Measurements from ENCODE around the gene MIAT. TPM values are rescaled to one million over a fixed set of nuclear protein-coding genes. Genes with fewer than 3 reads are reported as not detected.

Gene MIAT
- total RNA-seq, 2 donors from 2014 or later = 0.50 to 0.80 TPM

GRCh38 chr22:26677217-26677616 is 19.8 kb downstream of the MIAT start:
- 91% methylated on average over 5 of the region's 5 CpGs for WGBS
- TF ChIP-seq CTCF (IDR thresholded peaks at IDR 0.05) (no peak), POLR2A (IDR thresholded peaks at IDR 0.05) (no peak), POLR2AphosphoS5 (IDR thresholded peaks at IDR 0.05) (no peak)
- Histone ChIP-seq H3K36me3 (no peaks in the 10 kb centered on the region), H3K9me3 (no peaks in the 10 kb centered on the region), H3K27me3 (replicated peaks; ENCODE audit: insufficient read depth) (no peaks in the 10 kb centered on the region), H3K4me1 (replicated peaks) (peaks cover 11% of the 10 kb centered on the region), H3K27ac (no peak overlapping the region), H3K4me3 (no peak overlapping the region)
- intact Hi-C loops (cut with DNase I) = loop anchor here (10.0 kb wide), 1 partner anchor 1128 kb away; the partner anchor contains the start of gene MN1
- no peak for DNase-seq (ENCODE audit: low spot score)

- H3K36me3 ChIP-seq = no peaks in the 10 kb centered on the region
- no peaks in the 10 kb centered on the region for H3K9me3 ChIP-seq
- H3K4me3 ChIP-seq = no peak overlapping the region
- H3K27me3 ChIP-seq (replicated peaks; ENCODE audit: insufficient read depth) = no peaks in the 10 kb centered on the region
- 54% methylated on average over 9 of the region's 9 CpGs for WGBS
- TF ChIP-seq POLR2A (IDR thresholded peaks at IDR 0.05) = no peak
- TF ChIP-seq CTCF (IDR thresholded peaks at IDR 0.05) = peak; percentile 37 to 78 (median 68)
- peaks cover 3% of the 10 kb centered on the region for H3K4me1 ChIP-seq (replicated peaks)
- peak; percentile 54 for DNase-seq (ENCODE audit: low spot score)
- intact Hi-C loops (cut with DNase I) = loop anchor here (10.0 kb wide), 1 partner anchor 1126 kb away; the partner anchor contains the start of gene MN1
- no peak overlapping the region for H3K27ac ChIP-seq
These were observed 21.7 kb downstream of the MIAT start for GRCh38 chr22:26679003-26679629.

- TF ChIP-seq POLR2A (IDR thresholded peaks at IDR 0.05) (no peak), POLR2AphosphoS5 (IDR thresholded peaks at IDR 0.05) (no peak), CTCF (IDR thresholded peaks at IDR 0.05) (no peak)
- H3K9me3 ChIP-seq = no peaks in the 10 kb centered on the region
- H3K27ac ChIP-seq = no peak overlapping the region
- 98% methylated on average over 3 of the region's 3 CpGs for WGBS
- no peaks in the 10 kb centered on the region for H3K4me1 ChIP-seq (replicated peaks)
- H3K36me3 ChIP-seq = no peaks in the 10 kb centered on the region
- no peaks in the 10 kb centered on the region for H3K27me3 ChIP-seq (replicated peaks; ENCODE audit: insufficient read depth)
- H3K4me3 ChIP-seq = no peak overlapping the region
- DNase-seq (ENCODE audit: low spot score) = no peak
- intact Hi-C loops (cut with DNase I) = no loop called here
These were observed 23.1 kb downstream of the MIAT start for GRCh38 chr22:26680485-26680884.

- no peaks in the 10 kb centered on the region for H3K9me3 ChIP-seq
- no peak for DNase-seq (ENCODE audit: low spot score)
- WGBS = 82% methylated on average over 11 of the region's 11 CpGs
- no peaks in the 10 kb centered on the region for H3K36me3 ChIP-seq
- TF ChIP-seq POLR2AphosphoS5 (IDR thresholded peaks at IDR 0.05) (no peak), CTCF (IDR thresholded peaks at IDR 0.05) (no peak), POLR2A (IDR thresholded peaks at IDR 0.05) (no peak)
- intact Hi-C loops (cut with DNase I) = no loop called here
- H3K4me3 ChIP-seq = no peak overlapping the region
- H3K27me3 ChIP-seq (replicated peaks; ENCODE audit: insufficient read depth) = no peaks in the 10 kb centered on the region
- no peaks in the 10 kb centered on the region for H3K4me1 ChIP-seq (replicated peaks)
- no peak overlapping the region for H3K27ac ChIP-seq
These were observed 24.0 kb downstream of the MIAT start for GRCh38 chr22:26681395-26681821.

- Histone ChIP-seq H3K9me3 (no peaks in the 10 kb centered on the region), H3K4me3 (no peak overlapping the region), H3K36me3 (no peaks in the 10 kb centered on the region), H3K27ac (no peak overlapping the region), H3K27me3 (replicated peaks; ENCODE audit: insufficient read depth) (no peaks in the 10 kb centered on the region), H3K4me1 (replicated peaks) (no peaks in the 10 kb centered on the region)
- TF ChIP-seq POLR2A (IDR thresholded peaks at IDR 0.05) = no peak
- TF ChIP-seq CTCF (IDR thresholded peaks at IDR 0.05) = no peak
- TF ChIP-seq POLR2AphosphoS5 (IDR thresholded peaks at IDR 0.05) = no peak
- WGBS = 61% methylated on average over 2 of the region's 2 CpGs
- intact Hi-C loops (cut with DNase I) = no loop called here
- no peak for DNase-seq (ENCODE audit: low spot score)
These were observed 26.8 kb downstream of the MIAT start for GRCh38 chr22:26684168-26684567.
